Epithelial cell of proximal tubule (primary cell): ENCODE measurements around the gene CNTLN. TPM values are rescaled to one million over a fixed set of nuclear protein-coding genes. Genes with fewer than 3 reads are reported as not detected.

Source experiments
- DNase-seq: peaks from one replicate; pipeline ENCODE4 v3.0.0-alpha.2; 2011; ENCODE audit warnings: low read depth
- H3K4me3 ChIP-seq: 2 replicates; pipeline ENCODE4 v1.5.1; 2011; ENCODE audit warnings: low read depth, mild to moderate bottlenecking, low read length
- total RNA-seq: library from RNA; depleted of rRNA; stranded (reverse); fragments of >200 nt; gene quantifications from 2 replicates; pipeline ENCODE4 v1.2.3, GENCODE V29; 2015
- TF ChIP-seq, protein P1 (sequence below): conservative IDR thresholded peaks from 2 replicates; pipeline ENCODE4 v1.5.1; 2012; ENCODE audit warnings: low read depth, mild to moderate bottlenecking, low read length

CNTLN gene
- total RNA-seq, 1 donor from 2014 or later, result 5.6 TPM

DNA sequence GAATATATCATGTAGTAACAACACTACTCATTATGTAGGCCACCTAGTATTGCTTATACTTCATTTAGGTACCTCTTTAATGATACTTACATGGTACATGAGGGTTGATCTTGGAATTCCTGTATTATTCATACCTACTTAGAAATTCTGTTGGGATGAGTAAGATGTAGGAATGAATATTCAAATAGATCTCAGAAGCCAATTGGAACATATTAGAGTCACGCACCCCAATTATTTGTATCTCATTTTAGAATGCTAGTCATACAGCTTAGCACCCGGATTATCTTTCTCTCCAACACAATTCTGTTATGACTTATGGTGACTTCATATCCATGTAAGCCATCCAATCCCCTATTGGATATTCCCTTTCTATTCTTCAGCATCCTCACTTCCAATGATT lies 337.3 kb downstream of the CNTLN start:
- DNase-seq, result no peak
- TF ChIP-seq, protein P1, sequence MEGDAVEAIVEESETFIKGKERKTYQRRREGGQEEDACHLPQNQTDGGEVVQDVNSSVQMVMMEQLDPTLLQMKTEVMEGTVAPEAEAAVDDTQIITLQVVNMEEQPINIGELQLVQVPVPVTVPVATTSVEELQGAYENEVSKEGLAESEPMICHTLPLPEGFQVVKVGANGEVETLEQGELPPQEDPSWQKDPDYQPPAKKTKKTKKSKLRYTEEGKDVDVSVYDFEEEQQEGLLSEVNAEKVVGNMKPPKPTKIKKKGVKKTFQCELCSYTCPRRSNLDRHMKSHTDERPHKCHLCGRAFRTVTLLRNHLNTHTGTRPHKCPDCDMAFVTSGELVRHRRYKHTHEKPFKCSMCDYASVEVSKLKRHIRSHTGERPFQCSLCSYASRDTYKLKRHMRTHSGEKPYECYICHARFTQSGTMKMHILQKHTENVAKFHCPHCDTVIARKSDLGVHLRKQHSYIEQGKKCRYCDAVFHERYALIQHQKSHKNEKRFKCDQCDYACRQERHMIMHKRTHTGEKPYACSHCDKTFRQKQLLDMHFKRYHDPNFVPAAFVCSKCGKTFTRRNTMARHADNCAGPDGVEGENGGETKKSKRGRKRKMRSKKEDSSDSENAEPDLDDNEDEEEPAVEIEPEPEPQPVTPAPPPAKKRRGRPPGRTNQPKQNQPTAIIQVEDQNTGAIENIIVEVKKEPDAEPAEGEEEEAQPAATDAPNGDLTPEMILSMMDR, result no peak
- no peak overlapping the region for H3K4me3 ChIP-seq

DNA sequence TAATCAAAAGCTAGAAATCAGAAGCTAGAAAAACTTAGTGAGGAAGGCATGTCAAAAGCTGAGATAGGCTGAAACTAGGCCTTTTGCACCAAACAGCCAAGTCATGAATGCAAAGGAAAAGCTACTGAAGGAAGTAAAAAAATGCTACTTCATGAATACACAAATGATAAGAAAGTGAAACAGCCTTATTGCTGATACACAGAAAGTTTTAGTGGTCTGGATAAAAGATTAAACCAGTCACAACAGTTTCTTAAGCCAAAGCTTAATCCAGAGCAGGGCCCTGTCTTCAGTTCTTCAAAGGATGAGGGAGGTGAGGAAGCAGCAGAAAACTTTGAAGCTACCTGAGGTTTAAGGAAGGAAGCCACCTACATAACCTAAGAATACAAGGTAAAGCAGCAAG lies 341.6 kb downstream of the CNTLN start:
- no peak for DNase-seq
- H3K4me3 ChIP-seq, result no peak overlapping the region
- TF ChIP-seq, protein P1, result no peak

DNA sequence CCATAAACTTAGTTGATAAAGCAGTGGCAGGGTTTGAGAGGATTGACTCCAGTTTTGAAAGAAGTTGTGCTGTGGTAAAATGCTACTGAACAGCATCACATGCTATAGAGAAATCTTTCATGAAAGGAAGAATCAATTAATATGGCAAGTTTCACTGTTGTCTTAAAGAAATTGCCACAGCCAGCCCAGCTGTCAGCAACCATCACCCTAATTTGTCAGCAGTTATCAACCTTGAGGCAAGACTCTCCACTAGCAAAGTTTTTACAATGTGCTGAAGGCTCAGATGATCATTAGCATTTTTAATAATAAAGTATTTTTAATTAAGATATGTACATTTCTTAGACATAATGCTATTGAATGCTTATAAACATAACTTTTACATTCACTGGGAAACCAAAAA lies 343.0 kb downstream of the CNTLN start:
- DNase-seq, result no peak
- TF ChIP-seq, protein P1, result no peak
- H3K4me3 ChIP-seq, result no peak overlapping the region

DNA sequence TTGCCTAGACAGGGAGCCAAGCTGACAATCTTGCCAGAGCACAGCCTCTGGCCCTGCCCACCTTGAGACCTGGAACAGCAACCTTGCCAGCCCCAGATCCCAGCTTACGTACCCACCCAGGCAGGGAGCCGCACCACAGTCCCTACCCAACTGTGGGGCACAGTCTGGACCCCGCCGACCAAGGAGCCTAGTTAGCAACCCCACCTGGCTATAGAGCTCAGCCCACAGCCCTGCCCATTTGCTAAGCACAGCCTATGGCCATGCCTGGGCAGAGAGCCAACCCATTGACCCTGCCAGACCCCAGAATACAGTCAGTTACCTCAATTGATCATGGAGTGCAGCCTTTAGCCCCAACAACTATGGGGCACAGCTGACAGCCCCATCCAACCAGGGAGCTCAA lies 346.1 kb downstream of the CNTLN start:
- TF ChIP-seq, protein P1, result no peak
- no peak overlapping the region for H3K4me3 ChIP-seq
- DNase-seq, result no peak

DNA sequence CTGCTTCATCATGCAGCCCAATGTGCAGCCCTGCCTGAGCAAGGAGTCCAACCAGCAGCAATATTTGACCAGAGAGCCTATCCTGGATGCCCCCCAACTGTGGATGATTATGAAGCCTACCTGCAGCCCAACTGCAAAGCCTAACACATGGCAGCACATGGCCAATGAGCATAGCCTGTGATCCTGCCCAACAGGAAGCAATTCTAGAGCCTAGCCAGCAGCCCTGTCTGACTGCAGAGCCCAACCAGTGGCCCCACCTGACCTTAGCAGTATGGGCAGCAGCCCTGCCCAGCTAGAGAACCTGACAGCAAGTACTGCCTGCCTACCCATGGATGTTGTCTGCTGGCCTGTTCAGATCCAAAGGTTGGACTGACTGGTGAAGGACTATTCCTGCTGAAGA lies 346.7 kb downstream of the CNTLN start:
- TF ChIP-seq, protein P1, result no peak
- no peak for DNase-seq

DNA sequence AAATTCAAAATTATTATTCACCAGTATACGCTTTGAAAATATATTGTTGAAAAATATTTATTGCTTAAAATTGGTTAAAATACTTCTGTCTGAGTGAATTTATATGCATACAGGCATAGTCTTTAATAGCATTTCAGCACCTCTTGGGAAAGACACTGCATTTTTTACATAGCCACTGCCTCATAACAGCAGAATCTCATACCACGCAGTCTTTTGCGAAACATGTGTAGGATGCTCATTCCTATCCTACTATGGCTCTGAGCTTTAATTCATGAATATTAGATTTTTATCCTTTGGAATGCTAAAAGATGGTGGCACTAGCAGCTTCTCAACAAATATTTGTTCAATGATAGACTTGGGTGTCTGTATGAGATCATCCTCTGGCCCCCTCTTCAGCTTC lies 350.1 kb downstream of the CNTLN start:
- no peak overlapping the region for H3K4me3 ChIP-seq
- TF ChIP-seq, protein P1, result no peak
- DNase-seq, result no peak

More for the DNA sequence above, 346.7 kb downstream of the CNTLN start:
- H3K4me3 ChIP-seq, result no peak overlapping the region

DNA sequence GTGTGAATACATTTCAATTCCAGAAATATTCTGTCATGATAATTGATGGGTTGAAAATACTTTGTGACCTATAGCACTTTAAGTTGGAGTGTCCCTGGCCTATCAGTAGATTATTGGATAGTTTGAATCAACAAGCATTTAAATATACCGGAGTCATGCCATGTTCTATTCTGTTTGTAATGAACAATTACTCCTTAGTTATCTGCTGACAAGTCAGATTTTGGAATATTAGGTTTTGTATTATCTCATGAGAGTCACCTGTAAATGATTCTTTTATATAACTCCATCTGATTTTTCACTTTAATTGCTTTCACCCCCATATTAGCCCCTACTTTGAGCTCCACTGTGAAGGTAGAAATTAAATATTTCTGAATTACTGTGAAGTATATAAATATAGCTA lies 351.6 kb downstream of the CNTLN start:
- H3K4me3 ChIP-seq, result no peak overlapping the region
- DNase-seq, result no peak
- TF ChIP-seq, protein P1, result no peak
